ENCODE results near the gene CDK12.

DNA sequence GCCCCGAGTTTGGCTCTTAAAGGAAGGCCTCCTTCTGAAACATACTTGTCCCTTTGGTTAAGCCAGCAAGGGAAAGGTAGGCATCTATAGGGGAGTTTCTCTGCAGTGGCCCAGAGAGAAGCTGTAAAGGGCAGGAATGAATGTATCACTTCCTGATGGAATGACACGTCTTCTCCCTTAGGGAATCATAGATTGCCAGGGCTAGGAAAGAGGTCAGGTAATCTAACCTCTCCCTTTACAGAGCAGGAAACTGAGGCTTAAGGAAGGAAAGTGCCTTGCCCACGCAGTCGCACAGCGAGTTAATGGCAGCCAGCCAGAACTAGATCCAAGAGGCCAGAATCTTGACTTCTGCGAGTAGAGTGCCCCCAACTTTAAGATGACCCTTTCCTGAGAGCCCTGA is 80.4 kb downstream of the CDK12 start:
- TF ChIP-seq, protein P1, sequence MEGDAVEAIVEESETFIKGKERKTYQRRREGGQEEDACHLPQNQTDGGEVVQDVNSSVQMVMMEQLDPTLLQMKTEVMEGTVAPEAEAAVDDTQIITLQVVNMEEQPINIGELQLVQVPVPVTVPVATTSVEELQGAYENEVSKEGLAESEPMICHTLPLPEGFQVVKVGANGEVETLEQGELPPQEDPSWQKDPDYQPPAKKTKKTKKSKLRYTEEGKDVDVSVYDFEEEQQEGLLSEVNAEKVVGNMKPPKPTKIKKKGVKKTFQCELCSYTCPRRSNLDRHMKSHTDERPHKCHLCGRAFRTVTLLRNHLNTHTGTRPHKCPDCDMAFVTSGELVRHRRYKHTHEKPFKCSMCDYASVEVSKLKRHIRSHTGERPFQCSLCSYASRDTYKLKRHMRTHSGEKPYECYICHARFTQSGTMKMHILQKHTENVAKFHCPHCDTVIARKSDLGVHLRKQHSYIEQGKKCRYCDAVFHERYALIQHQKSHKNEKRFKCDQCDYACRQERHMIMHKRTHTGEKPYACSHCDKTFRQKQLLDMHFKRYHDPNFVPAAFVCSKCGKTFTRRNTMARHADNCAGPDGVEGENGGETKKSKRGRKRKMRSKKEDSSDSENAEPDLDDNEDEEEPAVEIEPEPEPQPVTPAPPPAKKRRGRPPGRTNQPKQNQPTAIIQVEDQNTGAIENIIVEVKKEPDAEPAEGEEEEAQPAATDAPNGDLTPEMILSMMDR (conservative IDR thresholded peaks at IDR 0.05; ENCODE audit: low read length), result no peak
- no peak for TF ChIP-seq EZH2phosphoT487 (IDR thresholded peaks at IDR 0.05; ENCODE audit: borderline replicate concordance)
